Endothelial cell of umbilical vein (primary cell): Measurements from ENCODE around the gene FBXW4.

ENCODE experiments used
- EZH2 ChIP-seq: IDR thresholded peaks from 2 replicates; pipeline ENCODE4 v1.6.1; 2012; ENCODE audit warnings: borderline replicate concordance, low read depth, mild to moderate bottlenecking, moderate library complexity, low read length, inconsistent platforms; ENCODE audit not compliant: severe bottlenecking
- JUN ChIP-seq: IDR thresholded peaks from 2 replicates; pipeline ENCODE4 v1.6.1; 2011; ENCODE audit warnings: borderline replicate concordance, low read depth; ENCODE audit not compliant: insufficient read length, insufficient read depth
- POLR2A ChIP-seq: IDR thresholded peaks from 2 replicates; pipeline ENCODE4 v1.6.1; 2012; ENCODE audit warnings: low read depth, mild to moderate bottlenecking, control low read depth, low read length
- POLR2AphosphoS5 ChIP-seq: IDR thresholded peaks from 2 replicates; pipeline ENCODE4 v1.6.1; 2012; ENCODE audit warnings: low read depth, mild to moderate bottlenecking, control low read depth, low read length, moderate library complexity; ENCODE audit not compliant: insufficient read depth
- TF ChIP-seq, protein P1 (sequence below), 2 donors: IDR thresholded peaks; 1 replicate in 1 of 2; 2 replicates in 1 of 2; pipeline ENCODE4 v1.5.1; 2011; ENCODE audit warnings: low read length in 2 of 2, mild to moderate bottlenecking in 2 of 2, moderate library complexity in 2 of 2, control low read depth in 1 of 2, inconsistent platforms in 1 of 2, low read depth in 1 of 2; ENCODE audit not compliant: insufficient read depth in 1 of 2; ENCODE audit errors: extremely low read depth in 1 of 2
- TF ChIP-seq, protein P2 (sequence below): IDR thresholded peaks from 2 replicates; pipeline ENCODE4 v1.6.1; 2011; ENCODE audit not compliant: insufficient read depth, insufficient read length

DNA sequence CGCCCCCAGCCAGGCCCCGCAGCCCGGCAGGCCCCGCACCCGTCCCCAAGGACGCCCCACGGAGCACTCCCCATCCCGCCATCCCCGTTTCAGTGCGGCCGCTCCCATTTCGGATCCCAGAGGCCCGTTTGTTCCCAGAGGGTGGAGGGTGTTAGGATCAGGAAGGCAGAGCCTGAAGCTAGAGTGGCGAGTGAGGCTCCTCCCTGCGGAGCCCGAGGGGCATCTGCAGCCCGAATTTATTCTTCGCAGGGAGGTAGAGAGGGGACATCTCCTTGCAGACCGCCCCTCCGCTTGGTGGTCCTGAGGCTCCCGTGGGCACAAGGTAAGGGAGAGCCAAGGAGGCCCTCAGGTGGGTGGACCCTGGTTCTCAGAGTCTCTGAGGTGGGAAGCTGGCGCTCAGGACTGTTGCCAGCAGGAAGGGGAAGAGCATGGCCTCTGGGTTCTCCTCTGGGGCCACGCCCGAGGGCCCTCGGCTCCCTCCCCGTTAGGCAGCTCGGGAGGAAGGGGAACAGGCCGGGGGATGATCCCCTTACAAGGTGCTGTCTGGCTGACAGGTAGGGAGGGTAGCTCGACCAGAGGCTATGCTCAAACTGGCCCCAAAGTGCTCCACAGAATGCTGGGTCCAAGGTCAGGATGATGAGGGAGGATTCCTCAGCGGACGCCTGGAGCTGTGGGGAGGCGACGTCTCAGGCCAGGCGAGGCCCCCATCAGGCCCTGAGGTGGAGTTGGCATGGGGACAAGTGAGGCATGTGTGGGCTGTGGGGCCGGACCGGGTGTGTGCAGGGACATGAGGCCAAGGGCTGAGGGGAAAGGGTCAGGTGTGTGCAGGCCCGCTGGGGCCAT lies 124.3 kb downstream of the FBXW4 start:
- TF ChIP-seq, protein P1, sequence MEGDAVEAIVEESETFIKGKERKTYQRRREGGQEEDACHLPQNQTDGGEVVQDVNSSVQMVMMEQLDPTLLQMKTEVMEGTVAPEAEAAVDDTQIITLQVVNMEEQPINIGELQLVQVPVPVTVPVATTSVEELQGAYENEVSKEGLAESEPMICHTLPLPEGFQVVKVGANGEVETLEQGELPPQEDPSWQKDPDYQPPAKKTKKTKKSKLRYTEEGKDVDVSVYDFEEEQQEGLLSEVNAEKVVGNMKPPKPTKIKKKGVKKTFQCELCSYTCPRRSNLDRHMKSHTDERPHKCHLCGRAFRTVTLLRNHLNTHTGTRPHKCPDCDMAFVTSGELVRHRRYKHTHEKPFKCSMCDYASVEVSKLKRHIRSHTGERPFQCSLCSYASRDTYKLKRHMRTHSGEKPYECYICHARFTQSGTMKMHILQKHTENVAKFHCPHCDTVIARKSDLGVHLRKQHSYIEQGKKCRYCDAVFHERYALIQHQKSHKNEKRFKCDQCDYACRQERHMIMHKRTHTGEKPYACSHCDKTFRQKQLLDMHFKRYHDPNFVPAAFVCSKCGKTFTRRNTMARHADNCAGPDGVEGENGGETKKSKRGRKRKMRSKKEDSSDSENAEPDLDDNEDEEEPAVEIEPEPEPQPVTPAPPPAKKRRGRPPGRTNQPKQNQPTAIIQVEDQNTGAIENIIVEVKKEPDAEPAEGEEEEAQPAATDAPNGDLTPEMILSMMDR (IDR thresholded peaks at IDR 0.05; ENCODE audit: extremely low read depth in 1 of 2, insufficient read depth in 1 of 2, low read depth in 1 of 2, low read length in 2 of 2) = no peak
- no peak for TF ChIP-seq POLR2A
- no peak for TF ChIP-seq POLR2AphosphoS5
- TF ChIP-seq, protein P2, sequence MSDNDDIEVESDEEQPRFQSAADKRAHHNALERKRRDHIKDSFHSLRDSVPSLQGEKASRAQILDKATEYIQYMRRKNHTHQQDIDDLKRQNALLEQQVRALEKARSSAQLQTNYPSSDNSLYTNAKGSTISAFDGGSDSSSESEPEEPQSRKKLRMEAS = no peak
- TF ChIP-seq JUN = no peak
- no peak for TF ChIP-seq EZH2
